Measurements from ENCODE around the gene SNCAIP. TPM values are rescaled to one million over a fixed set of nuclear protein-coding genes. Genes with fewer than 3 reads are reported as not detected.

The SNCAIP gene
- total and polyA plus RNA-seq, 9 of the 15 experiments (the other 6 are each of a cell fraction or from before 2014, with no cell fraction given): 0.04 TPM; not detected in 8

DNA sequence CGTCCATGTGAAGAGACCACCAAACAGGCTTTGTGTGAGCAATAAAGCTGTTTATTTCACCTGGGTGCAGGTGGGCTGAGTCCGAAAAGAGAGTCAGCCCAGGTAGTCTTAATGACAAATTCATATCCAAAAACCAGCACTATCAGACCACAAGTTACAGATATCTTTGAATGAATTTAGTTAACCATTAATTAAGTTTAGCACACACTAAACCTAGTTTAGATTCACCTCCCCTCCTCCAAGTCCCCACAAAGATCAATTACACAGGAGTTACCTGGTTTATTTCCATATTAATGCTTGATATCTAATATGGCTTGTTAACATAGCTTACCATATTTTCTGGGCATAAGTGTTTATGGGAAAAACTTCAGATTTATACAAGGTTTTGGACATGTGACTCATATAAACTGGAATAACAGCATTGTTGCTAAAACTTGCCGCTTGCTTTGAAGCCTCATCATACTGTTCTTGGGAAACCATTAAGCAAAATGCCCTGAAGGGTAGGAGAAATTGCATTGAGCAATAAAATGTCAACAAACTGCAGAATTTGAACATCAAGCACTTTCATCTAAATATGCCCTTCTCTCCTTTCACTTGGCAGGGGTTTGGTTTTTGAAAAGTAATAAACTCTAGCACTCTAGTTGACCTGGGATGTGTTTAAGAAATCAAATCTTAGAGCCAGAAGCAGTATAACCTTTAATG lies 166.9 kb downstream of the SNCAIP start:
- Histone ChIP-seq H4K20me1 (replicated peaks; ENCODE audit: control insufficient read depth, insufficient read depth, low read length) (no peaks in the 10 kb centered on the region), H3K36me3 (ENCODE audit: control insufficient read depth, insufficient read depth, low read length) (no peaks in the 10 kb centered on the region), H3K79me2 (ENCODE audit: control insufficient read depth, insufficient read depth, low read length) (no peaks in the 10 kb centered on the region), H3K9me1 (ENCODE audit: control insufficient read depth, insufficient read depth, low read length) (no peaks in the 10 kb centered on the region), H3K9ac (ENCODE audit: insufficient read depth in 1 of 2, low read depth in 2 of 2, low read length in 2 of 2) (no peak overlapping the region), H2AFZ (ENCODE audit: low read depth, low read length) (no peak overlapping the region), H3K4me1 (replicated peaks in 1 of 2; ENCODE audit: control insufficient read depth in 2 of 2, insufficient read depth in 2 of 2, low read length in 2 of 2) (no peaks in the 10 kb centered on the region), H3K4me3 (no peak overlapping the region), H3K27me3 (ENCODE audit: control insufficient read depth in 2 of 2, insufficient read depth in 2 of 2, low read length in 2 of 2) (no peaks in the 10 kb centered on the region), H3K4me2 (ENCODE audit: insufficient read depth, low read length) (no peak overlapping the region), H3K27ac (ENCODE audit: extremely low read depth, low read depth, low read length) (no peak overlapping the region), H3K9me3 (replicated peaks; ENCODE audit: control insufficient read depth, insufficient read depth, low read depth, low read length) (no peaks in the 10 kb centered on the region)
- TF ChIP-seq ZNF512 (tag; IDR thresholded peaks at IDR 0.05) (no peak), ZBTB17 (CRISPR knock-in tag; IDR thresholded peaks at IDR 0.05) (no peak), CBFB (CRISPR knock-in tag; IDR thresholded peaks at IDR 0.05) (no peak), ETV6 (IDR thresholded peaks at IDR 0.05; ENCODE audit: borderline replicate concordance in 1 of 2, low read depth in 2 of 2, low read length in 1 of 2) (no peak), ETV6 (CRISPR knock-in tag; IDR thresholded peaks at IDR 0.05; ENCODE audit: borderline replicate concordance) (no peak), STAT5A (IDR thresholded peaks at IDR 0.05; ENCODE audit: borderline replicate concordance, low read length) (no peak), KLF10 (CRISPR knock-in tag; IDR thresholded peaks at IDR 0.05) (no peak), NFE2L1 (tag; IDR thresholded peaks at IDR 0.05; ENCODE audit: borderline replicate concordance, low read depth) (no peak), ATF2 (CRISPR knock-in tag; IDR thresholded peaks at IDR 0.05) (no peak), ZEB2 (IDR thresholded peaks at IDR 0.05) (no peak), ILK (tag; IDR thresholded peaks at IDR 0.05; ENCODE audit: borderline replicate concordance, low read depth) (no peak)
- TF ChIP-seq, protein P1, sequence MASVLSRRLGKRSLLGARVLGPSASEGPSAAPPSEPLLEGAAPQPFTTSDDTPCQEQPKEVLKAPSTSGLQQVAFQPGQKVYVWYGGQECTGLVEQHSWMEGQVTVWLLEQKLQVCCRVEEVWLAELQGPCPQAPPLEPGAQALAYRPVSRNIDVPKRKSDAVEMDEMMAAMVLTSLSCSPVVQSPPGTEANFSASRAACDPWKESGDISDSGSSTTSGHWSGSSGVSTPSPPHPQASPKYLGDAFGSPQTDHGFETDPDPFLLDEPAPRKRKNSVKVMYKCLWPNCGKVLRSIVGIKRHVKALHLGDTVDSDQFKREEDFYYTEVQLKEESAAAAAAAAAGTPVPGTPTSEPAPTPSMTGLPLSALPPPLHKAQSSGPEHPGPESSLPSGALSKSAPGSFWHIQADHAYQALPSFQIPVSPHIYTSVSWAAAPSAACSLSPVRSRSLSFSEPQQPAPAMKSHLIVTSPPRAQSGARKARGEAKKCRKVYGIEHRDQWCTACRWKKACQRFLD (CRISPR knock-in tag; IDR thresholded peaks at IDR 0.05): no peak
- TF ChIP-seq, protein P2, sequence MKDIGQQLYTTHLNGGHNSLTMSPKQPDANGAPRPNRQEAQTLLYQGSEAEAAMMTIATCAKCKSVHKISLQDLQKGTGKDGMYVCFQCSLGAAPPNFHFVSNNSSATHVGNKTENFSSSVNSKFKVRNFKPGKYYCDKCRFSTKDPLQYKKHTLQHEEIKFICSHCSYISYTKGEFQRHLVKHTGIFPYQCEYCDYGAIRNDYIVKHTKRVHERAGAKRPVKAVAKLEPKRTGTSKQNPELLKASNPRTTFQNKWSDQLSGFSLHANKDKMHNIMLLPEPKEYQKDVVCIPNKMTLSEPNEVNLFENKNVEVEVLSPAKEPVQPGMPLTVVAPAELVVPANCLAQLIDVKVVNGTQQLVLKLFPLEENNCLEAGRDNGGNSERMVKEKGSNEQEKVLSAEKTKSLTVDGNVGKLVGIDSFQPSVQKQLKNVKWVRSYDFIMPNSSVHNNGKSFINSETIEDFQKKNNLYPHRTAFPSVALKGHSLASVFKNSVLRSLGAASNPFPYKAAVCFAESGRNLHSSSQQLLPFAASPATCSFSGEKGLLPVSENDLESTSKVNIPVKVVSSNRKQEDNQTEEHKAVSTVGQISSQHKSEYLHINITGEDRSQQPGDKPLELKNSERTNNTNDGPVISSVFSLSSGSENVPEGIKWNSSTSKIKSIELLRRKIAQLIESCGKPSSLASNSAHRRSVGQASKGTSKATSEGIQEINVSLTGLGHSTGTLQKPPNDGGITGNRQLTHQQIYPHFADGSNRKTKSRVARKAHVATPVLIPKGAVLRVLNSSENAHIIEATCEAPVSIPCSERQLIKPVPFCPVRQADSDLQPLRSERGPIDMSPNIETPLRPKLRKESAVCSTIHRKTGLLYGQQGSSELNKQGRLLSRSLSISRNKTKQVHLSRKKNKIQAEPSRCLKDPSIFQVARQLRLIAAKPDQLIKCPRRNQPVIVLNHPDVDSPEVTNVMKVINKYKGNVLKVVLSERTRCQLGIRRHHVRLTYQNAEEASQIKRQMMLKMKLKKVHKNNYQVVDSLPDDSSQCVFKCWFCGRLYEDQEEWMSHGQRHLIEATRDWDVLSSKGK (CRISPR knock-in tag; IDR thresholded peaks at IDR 0.05): no peak
- ChIA-PET CTCF (ENCODE audit: low intra/inter-chr PET ratio) (no interaction called here), POLR2A (no interaction called here)
- no peak for FAIRE-seq
- ATAC-seq: no peak
- DNase-seq (ENCODE audit: extremely low read depth in 1 of 4, low spot score in 3 of 4): no peak
- WGBS (ENCODE audit: insufficient coverage, low coverage, missing lambda C conversion rate): 0% methylated on average over 2 of the region's 3 CpGs
- no TSS peak for BruUV-seq (replicated peaks)
- intact Hi-C loops (cut with micrococcal nuclease) (no loop called here), in situ Hi-C loops (cut with MboI) (no loop called here)
